HG02981 (cell line): ENCODE results near the gene EXPH5.
"Not testable (repeated sequence)": the region's sequence is repeated elsewhere in the genome, so short reads cannot be mapped to it uniquely, and the experiment has no call there.

Source experiments
- ATAC-seq: cut with Tn5 transposase; IDR thresholded peaks from one replicate; pipeline ENCODE4 v1.9.1; 2021; ENCODE audit warnings: mild to moderate bottlenecking, moderate library complexity; ENCODE audit not compliant: unreplicated experiment

Gene EXPH5

GRCh38 chr11:108606495-108607160 is 13.1 kb upstream of the EXPH5 start:
- no peak for ATAC-seq

- no peak for ATAC-seq
Measured at GRCh38 chr11:108606070-108606469, 12.5 kb upstream of the EXPH5 start.

GRCh38 chr11:108602818-108603217 is 9.2 kb upstream of the EXPH5 start:
- not testable (repeated sequence) for ATAC-seq

- no peak for ATAC-seq
Measured at GRCh38 chr11:108601150-108601549, 7.6 kb upstream of the EXPH5 start.

GRCh38 chr11:108599978-108600377 is 6.4 kb upstream of the EXPH5 start:
- no peak for ATAC-seq

GRCh38 chr11:108597736-108598355 is 4.3 kb upstream of the EXPH5 start:
- no peak for ATAC-seq

GRCh38 chr11:108596701-108597100 is 3.1 kb upstream of the EXPH5 start:
- ATAC-seq = no peak

- no peak for ATAC-seq
Measured at GRCh38 chr11:108593923-108594434, 411 bp upstream of the EXPH5 start.

- peak; percentile 14 for ATAC-seq
Measured at GRCh38 chr11:108592591-108593213, 866 bp downstream of the EXPH5 start.

- ATAC-seq = no peak
Measured at GRCh38 chr11:108591893-108592292, 1.7 kb downstream of the EXPH5 start.

- no peak for ATAC-seq
Measured at GRCh38 chr11:108589136-108589535, 4.4 kb downstream of the EXPH5 start.

- no peak for ATAC-seq
Measured at GRCh38 chr11:108588287-108588686, 5.3 kb downstream of the EXPH5 start.

- ATAC-seq = no peak
Measured at GRCh38 chr11:108587109-108587508, 6.5 kb downstream of the EXPH5 start.

- no peak for ATAC-seq
Measured at GRCh38 chr11:108586600-108586999, 7.0 kb downstream of the EXPH5 start.

- ATAC-seq = not testable (repeated sequence)
Measured at GRCh38 chr11:108586185-108586584, 7.4 kb downstream of the EXPH5 start.

GRCh38 chr11:108584973-108585372 is 8.6 kb downstream of the EXPH5 start:
- ATAC-seq = no peak

- no peak for ATAC-seq
Measured at GRCh38 chr11:108580645-108581044, 12.9 kb downstream of the EXPH5 start.

- ATAC-seq = no peak
Measured at GRCh38 chr11:108580043-108580442, 13.5 kb downstream of the EXPH5 start.

- ATAC-seq = no peak
Measured at GRCh38 chr11:108576523-108576922, 17.0 kb downstream of the EXPH5 start.

GRCh38 chr11:108574675-108575074 is 18.9 kb downstream of the EXPH5 start:
- no peak for ATAC-seq

- no peak for ATAC-seq
Measured at GRCh38 chr11:108571001-108571400, 22.6 kb downstream of the EXPH5 start.

- no peak for ATAC-seq
Measured at GRCh38 chr11:108569896-108570295, 23.7 kb downstream of the EXPH5 start.
